ENCODE data around the gene PLCH2.

GRCh38 chr1:2495026-2495425 lies 18.9 kb downstream of the PLCH2 start:
- no peak for TF ChIP-seq CTCF (IDR thresholded peaks at IDR 0.05; ENCODE audit: borderline replicate concordance, extremely low read depth, low read length, poor library complexity, severe bottlenecking)
- TF ChIP-seq EZH2 (IDR thresholded peaks at IDR 0.05; ENCODE audit: borderline replicate concordance, low read depth, low read length, severe bottlenecking) = no peak

Measured in DND-41 (cell line).